ENCODE results near the gene KBTBD6. TPM values are rescaled to one million over a fixed set of nuclear protein-coding genes. Genes with fewer than 3 reads are reported as not detected.

Gene KBTBD6
- total and polyA plus RNA-seq, 2 of the 13 experiments (the other 11 are each of a cell fraction or from before 2014, with no cell fraction given): 4.4 to 12.0 TPM

GRCh38 chr13:41111454-41111853 lies 21.1 kb downstream of the KBTBD6 start (continued):
- TF ChIP-seq ZBTB26 (CRISPR knock-in tag; IDR thresholded peaks at IDR 0.05; ENCODE audit: borderline replicate concordance): no peak

GRCh38 chr13:41107584-41108014 lies 25.0 kb downstream of the KBTBD6 start:
- no peaks in the 10 kb centered on the region for H3K27me3 ChIP-seq (ENCODE audit: control insufficient read depth in 1 of 2, insufficient read depth in 2 of 2, low read length in 2 of 2)
- FAIRE-seq (peak; percentile 65), DNase-seq (ENCODE audit: low spot score) (peak; percentile 81), ATAC-seq (peak; percentile 95)
- H3K9ac ChIP-seq (ENCODE audit: insufficient read depth, low read depth, low read length): peak overlapping the region; percentile 37; the same call in 1 of the 2 replicates
- CTCF ChIA-PET (ENCODE audit: low intra/inter-chr PET ratio, low total read pairs): no interaction called here
- H3K36me3 ChIP-seq (replicated peaks in 1 of 2; ENCODE audit: control insufficient read depth in 1 of 2, insufficient read depth in 2 of 2, low read length in 2 of 2): no peaks in the 10 kb centered on the region
- no peaks in the 10 kb centered on the region for H3K9me3 ChIP-seq (ENCODE audit: low read length)
- H4K20me1 ChIP-seq (ENCODE audit: insufficient read depth, low read length): no peaks in the 10 kb centered on the region
- peak overlapping the region; percentile 59 for H3K27ac ChIP-seq (ENCODE audit: extremely low read length, insufficient read depth, low read length)
- BruUV-seq (replicated peaks): no TSS peak
- H2AFZ ChIP-seq (ENCODE audit: low read length): peak overlapping the region; percentile 91
- in situ Hi-C loops (cut with HindIII; ENCODE audit: extremely low pct_ligation_motif_present, low pct_unique_long_range_greater_than_20kb) (no loop called here), intact Hi-C loops (cut with micrococcal nuclease; ENCODE audit: unreplicated experiment) (loop anchor here (2.0 kb wide), 1 partner anchor 21 kb away; no protein-coding TSS in a partner anchor)
- H3K4me1 ChIP-seq (ENCODE audit: insufficient read depth, low read length): peaks cover 12% of the 10 kb centered on the region
- POLR2A ChIA-PET: interaction anchor here (0.7 to 1.8 kb wide), 8 partner anchors 8 to 112 kb away, joined by 3 to 12 read pairs (median 4); partner anchors contain the start of genes KBTBD6 and WBP4
- WGBS (ENCODE audit: low lambda C conversion rate): 0% methylated on average over 2 of the region's 7 CpGs
- peak overlapping the region; percentile 69 to 79 (median 69) for H3K4me3 ChIP-seq (replicated peaks in 1 of 3; ENCODE audit: insufficient read depth in 1 of 3, low read depth in 2 of 3, low read length in 3 of 3)
- H3K4me2 ChIP-seq (ENCODE audit: low read depth, low read length): peak overlapping the region; percentile 92
- H3K79me2 ChIP-seq (ENCODE audit: insufficient read depth, low read length): no peaks in the 10 kb centered on the region
- TF ChIP-seq HNRNPLL (IDR thresholded peaks at IDR 0.05; ENCODE audit: low read depth, low read length, poor library complexity, severe bottlenecking): peak; percentile 18
- TF ChIP-seq TAF1 (CRISPR knock-in tag; IDR thresholded peaks at IDR 0.05): peak; percentile 87
- 0 out of 2 replicates have a peak, but pooled peaks have one; percentile 22 for TF ChIP-seq ATF7-NPFF (CRISPR knock-in tag; IDR thresholded peaks at IDR 0.05; ENCODE audit: low read depth)
- peak; percentile 85 for TF ChIP-seq YY1 (IDR thresholded peaks at IDR 0.05; ENCODE audit: insufficient read depth, insufficient replicate concordance, low read depth, low read length)
- TF ChIP-seq NR2F1 (CRISPR knock-in tag; IDR thresholded peaks at IDR 0.05): no peak
- TF ChIP-seq POLR2G (IDR thresholded peaks at IDR 0.05; ENCODE audit: low read depth, low read length): peak; percentile 68
- peak; percentile 41; the same call in 1 of the 2 replicates for TF ChIP-seq SALL1 (CRISPR knock-in tag; IDR thresholded peaks at IDR 0.05)
- TF ChIP-seq ZNF83 (CRISPR knock-in tag; IDR thresholded peaks at IDR 0.05; ENCODE audit: borderline replicate concordance): no peak
- TF ChIP-seq ZNF282 (IDR thresholded peaks at IDR 0.05; ENCODE audit: partially characterized antibody): no peak
- TF ChIP-seq NFYB (CRISPR knock-in tag; IDR thresholded peaks at IDR 0.05): peak; percentile 68
- TF ChIP-seq ZNF687 (CRISPR knock-in tag; IDR thresholded peaks at IDR 0.05): peak; percentile 74
- TF ChIP-seq PHF8 (CRISPR knock-in tag; IDR thresholded peaks at IDR 0.05): peak; percentile 74
- peak; percentile 93 for TF ChIP-seq ZMYM4 (CRISPR knock-in tag; IDR thresholded peaks at IDR 0.05)
- TF ChIP-seq ZNF350 (CRISPR knock-in tag; IDR thresholded peaks at IDR 0.05; ENCODE audit: borderline replicate concordance, low read depth): 0 out of 2 replicates have a peak, but pooled peaks have one; percentile 28
- TF ChIP-seq ZSCAN29 (CRISPR knock-in tag; conservative IDR thresholded peaks at IDR 0.05): no peak
- TF ChIP-seq ZNF180 (CRISPR knock-in tag; IDR thresholded peaks at IDR 0.05; ENCODE audit: borderline replicate concordance, low read depth): no peak
- no peak for TF ChIP-seq GPN1 (CRISPR knock-in tag; IDR thresholded peaks at IDR 0.05; ENCODE audit: borderline replicate concordance)

Data from HepG2 (cell line).